T-helper 2 cell treated with Interferon-gamma antibody and Interleukin-4, amounts not matched to agents 100 ng/mL and 5 ng/mL, for 36 hours (primary cell): ENCODE results near the gene ADH6. TPM values are rescaled to one million over a fixed set of nuclear protein-coding genes. Genes with fewer than 3 reads are reported as not detected.
"Not testable (repeated sequence)": the region's sequence is repeated elsewhere in the genome, so short reads cannot be mapped to it uniquely, and the experiment has no call there.

Experiments used
- intact Hi-C: fragments of 100-400 bp; cut with micrococcal nuclease; formaldehyde crosslinking; loops from one replicate; pipeline ENCODE4 v1.15.1; 2023
- total RNA-seq: library from RNA; stranded (reverse); gene quantifications from 2 replicates; pipeline ENCODE4 v1.2.3, GENCODE V29; 2022

Gene ADH6
- total RNA-seq, 1 donor from 2014 or later: not detected

DNA sequence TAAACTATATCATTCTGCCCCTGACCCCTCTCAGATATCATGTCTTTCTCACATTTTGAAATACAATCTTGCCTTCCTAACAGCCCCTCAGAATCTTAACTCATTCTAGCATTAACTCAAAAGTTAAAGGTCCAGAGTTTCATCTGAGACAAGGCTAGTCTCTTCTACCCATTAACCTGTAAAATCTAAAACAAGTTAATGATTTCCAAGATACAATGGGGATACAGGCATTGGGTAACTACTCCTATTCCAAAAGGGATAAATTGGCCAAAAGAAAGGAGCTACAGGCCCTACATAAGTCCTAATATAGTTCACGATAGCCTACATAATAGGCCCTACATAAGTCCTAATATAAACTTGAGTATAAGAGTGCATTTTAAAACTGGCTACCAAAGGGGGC lies 18.9 kb downstream of the ADH6 start:
- intact Hi-C loops: no loop called here

DNA sequence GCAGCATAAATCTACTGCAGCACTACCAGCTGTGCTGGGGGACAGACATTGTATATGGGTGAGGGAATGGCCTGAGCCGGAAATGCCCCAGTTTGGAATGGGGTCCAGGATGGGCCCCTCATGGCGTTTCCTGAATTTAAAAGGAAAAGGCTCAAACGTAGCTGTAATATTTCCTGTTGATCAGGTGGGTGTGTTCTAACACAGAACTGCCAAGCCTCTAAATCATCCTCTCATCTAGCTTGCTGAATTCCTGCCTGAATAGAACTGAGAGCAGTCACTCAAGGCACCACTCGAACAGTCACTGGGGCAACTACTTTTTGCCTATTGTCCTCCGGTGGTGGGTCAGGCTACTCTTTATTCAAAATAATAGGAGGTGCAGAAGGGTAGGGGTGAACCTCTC lies 28.7 kb downstream of the ADH6 start:
- intact Hi-C loops: no loop called here

DNA sequence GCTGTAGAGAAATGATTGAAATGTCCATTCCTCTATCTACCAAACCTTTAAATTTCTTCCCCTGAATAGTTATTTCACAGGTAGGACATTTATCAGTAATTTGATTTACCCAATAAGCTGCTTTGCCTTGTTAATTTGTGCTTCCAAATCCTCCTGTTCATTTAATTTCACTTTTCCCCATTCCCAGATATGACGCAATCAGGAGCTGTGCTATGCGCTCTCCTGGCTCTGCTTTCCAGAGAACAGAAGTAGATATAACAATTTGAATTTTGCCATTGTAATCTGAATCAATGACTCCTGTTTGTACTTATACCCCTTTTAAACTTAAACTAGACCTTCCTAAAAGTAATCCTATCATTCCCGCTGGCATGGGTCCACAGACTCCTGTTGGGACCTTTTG lies 29.1 kb downstream of the ADH6 start:
- intact Hi-C loops: not testable (repeated sequence)

DNA sequence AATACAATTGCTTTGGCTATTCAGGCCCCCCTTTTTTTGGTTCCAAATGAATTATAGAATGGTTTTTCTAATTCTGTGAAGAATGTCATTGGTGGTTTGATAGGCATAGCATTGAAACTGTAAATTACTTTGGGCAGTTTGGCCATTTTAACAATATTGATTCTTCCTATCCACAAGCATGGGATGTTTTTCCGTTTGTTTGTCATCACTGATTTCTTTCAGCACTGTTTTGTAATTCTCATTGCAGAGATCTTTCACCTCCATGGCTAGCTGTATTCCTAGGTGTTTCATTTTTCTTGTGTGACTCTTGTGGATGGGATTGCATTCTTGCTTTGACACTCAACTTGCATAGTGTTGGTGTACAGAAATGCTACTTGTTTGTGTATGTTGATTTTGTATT lies 33.0 kb downstream of the ADH6 start:
- intact Hi-C loops: no loop called here

DNA sequence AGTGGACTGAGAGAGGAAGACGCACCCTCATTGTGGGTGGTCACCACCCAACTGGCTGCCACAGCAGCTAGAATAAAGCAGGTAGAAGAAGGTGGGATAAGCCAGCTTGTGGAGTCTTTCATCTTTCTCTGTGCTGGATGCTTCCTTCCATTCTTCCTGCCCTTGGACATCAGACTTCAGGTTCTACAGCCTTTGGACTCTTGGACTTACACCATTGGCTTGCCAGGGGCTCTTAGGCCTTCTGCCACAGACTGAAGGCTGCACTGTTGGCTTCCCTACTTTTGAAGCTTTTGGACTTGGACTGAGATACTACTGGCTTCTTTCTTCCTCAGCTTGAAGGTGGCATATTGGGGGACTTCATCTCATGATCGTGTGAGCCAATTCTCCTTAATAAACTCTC lies 33.5 kb downstream of the ADH6 start:
- intact Hi-C loops: no loop called here

DNA sequence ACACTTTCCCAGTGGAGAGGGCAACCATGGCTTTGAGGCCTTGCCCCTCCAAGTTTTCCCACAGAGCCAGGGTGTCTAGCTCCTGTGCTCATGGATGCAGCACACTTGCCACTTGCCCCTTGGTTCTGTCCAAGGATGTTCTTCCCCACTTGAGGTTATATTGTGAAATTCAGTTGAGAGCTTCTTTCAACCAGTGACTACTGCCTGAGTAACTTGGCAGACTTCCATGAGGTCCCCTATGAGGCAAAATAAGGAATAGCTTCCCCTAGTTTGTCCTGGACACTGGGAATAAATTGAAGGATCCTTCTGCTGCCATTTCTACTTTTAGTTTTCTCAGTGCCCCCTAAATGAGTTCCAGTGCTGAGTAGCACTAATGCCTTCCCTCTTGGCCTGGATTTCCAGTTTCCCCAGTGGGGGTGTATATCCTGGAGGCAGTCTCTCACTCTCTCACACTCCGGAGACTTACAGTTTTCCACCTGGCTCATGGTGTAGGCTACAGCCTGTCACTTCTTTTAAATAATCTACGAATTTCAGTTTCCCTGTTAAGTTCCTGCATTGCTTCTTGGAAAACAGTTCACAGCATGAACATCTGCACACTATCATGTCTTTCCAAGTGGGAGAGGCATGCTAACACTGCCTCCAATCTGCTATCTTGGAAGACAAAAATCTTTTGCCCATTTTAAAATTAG lies 38.5 kb downstream of the ADH6 start:
- intact Hi-C loops: no loop called here

DNA sequence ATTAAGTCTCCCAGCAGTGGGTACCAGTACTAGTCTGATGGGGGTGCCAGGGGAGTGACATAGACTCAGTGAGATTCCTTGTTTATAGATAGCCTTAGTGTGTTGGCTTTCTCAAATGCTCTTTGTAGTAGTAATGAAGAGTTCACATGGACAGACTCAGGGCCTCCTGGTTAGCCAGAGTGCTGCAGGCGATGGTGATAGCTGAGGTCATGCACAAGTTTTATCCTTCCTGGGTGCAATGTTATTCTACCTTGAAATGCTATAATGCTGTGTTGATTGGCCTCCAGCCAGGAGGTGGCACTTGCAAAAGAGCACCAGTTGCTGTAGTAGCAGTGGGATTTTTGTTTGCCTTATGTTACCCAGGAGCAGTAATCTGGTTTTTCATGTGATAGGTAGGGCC lies 39.4 kb downstream of the ADH6 start:
- intact Hi-C loops: no loop called here

DNA sequence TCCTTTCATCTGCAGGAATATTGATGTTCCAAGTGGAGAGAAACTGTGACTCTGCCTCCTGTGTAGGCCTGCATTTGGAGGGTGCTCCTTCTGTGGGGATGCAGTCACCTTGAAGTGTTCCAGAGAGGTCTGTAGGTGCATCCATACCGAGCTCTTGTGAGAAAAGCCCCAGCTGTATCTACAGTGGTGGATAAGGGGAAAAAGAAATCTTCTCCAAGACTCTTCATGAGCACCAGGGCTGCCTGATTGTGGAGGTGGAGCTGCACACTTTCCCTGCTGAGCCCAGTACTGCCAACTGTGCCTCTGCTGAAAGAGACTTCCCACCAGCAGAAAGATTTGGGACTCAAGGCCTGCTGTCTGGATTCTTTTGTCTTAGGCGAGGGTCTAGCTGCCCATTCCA lies 39.9 kb downstream of the ADH6 start:
- intact Hi-C loops: no loop called here

DNA sequence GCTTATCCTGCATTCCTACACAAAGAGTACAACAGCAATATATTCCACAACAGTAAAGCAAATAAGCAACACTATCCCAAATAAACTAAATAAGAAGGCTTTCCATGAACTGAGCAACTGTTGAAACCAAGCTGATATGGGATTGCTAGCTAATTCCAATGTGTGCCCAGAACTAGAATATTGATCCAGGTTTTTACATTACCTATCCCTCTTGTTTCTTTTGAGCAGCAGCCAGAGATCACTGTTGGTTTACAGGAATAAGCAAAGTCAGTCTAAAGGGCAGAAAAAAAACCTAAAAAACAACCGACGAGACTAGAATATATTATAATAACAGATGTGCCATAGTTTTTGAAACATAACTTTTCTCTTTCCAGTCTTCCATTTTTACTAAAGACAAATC lies 52.5 kb downstream of the ADH6 start:
- intact Hi-C loops: no loop called here

DNA sequence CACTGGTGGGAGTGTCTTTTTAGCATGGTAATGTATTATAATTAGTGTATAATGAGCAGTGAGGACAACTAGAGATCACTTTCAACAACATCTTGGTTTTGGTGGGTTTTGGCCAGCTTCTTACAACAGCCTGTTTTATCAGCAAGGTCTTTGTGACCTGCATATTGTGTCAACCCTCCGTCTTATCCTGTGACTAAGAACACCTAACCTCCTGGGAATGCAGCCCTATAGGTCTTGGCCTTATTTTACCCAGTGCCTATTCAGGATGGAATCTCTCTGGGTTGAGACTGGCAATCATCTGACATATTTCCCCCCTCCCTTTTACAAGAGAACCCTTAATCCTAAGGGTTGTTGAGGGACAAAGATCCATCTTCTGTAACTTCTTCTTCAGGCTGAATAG lies 53.1 kb downstream of the ADH6 start:
- intact Hi-C loops: no loop called here

DNA sequence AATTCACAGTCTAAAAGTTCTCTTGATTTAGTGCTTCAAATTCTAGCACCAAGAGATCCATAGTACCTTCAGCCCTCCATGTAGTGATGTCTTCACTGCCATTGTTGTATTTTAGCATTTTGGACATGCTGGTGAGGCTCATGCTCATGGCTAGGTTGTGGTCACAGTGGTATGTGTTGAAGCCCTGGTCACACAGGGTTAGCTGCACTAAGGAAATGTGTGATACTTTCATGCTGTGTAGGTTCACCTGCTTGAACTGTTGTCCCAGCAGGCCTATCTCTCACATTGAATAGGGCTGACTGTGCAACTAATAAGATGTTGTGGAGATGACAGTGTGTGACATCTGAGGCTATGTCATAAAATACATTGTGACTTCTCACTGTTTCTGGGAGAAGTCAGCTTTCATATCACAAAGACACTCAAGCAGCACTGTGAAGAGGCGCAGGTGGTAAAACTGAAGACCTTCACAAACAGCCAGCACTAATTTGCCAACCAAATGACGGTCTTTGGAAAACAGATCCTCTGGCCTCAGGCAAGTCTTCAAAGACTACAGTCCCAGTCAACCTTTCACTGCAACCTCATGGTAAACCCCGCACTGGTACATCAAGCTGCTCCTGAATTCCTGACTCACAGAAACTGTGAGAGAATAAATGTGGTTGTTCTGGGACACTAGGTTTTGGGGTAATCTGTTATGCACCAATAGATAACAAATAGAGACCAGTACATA lies 57.5 kb downstream of the ADH6 start:
- intact Hi-C loops: no loop called here

DNA sequence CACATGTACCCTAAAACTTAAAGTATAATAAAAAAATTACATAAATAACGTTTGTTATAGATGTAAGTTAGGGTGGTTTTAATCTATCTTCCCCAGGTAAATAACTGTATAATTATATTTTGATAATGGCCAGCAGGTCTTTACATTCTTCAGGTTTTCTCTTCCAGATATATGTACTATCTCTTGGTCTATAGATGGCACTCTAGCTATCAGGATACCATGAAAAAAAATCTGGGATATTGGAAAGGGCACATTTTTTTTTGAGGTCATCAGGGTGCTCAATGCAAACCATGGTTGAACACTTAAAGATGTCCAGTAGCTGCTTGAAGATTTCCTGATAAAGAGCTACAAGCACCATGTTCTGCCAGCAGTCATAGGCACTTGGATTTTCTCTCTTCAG lies 59.3 kb downstream of the ADH6 start:
- intact Hi-C loops: no loop called here

DNA sequence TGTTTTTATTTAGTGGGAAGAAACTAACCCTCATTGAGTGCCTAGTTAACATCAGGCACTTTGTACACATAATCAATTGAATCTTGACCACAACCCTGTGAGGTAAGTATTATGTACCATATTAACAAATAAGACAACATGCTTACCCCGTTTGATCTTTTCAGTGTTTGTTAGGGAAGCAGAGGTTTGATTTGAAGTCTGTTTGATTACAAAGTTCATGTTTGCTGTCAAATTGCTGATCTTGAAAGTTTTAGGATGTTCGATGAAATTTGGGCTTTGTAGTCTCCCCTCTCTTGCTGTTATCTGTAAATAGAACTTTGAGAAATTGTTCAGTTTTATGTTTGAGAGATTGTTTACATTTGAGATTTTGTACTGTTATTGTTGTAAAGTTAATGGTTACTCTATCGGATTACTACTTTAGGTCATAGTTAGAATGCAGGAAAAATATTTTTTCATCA lies 61.5 kb downstream of the ADH6 start:
- intact Hi-C loops: no loop called here

DNA sequence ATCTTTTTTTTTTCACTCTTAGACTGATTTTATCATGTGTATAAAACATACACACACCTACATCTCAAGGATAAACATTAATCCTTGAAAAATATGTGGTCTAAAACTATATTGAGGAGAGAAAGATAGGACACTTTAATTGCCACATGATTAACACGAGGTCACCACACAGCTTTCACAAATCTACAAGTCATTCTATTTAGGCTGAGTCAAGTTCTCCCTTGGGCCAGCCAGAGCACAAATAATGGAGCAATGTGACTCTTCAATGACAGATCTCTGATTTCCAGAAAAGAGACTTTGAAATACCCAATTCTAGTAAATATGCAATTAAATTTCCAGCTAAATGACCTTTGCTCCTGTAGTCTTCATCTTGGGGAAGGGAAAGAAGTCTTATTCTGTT lies 62.1 kb downstream of the ADH6 start:
- intact Hi-C loops: no loop called here

DNA sequence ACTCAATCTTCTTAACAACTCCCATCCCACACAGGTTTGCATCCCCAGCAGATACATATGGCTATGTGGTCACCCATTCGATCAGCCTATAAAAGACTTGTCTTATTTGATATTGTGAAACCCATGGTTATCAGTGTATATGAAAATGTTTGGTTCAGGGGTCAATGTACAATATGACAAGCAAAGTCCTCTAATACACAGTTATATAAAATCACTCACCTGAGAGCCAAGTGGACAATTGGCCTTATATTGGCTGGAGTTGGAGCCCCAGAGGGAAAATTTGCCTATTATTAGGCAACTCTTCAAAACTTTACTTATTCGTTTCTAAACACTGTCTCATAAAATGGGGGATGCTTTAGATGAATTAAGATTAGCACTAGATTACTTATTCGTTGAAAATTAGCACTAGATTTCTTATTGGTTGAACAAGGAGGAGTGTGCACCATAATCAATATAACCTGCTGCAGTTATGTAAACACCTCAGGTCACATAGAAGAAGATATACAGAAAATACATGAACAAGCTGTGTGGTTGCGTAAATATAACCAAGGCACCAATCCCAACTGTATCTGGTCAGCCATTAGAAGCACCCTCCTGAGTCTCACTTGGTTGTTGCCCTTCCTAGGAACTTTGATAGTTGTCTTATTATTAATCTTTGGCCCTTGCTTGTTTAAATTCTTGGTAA lies 64.2 kb downstream of the ADH6 start:
- intact Hi-C loops: no loop called here

Other genes with a start within 250 kb of the ADH6 start
- 55.7 and 62.0 TPM in 2 replicates for gene METAP1, start 223.5 kb downstream of the ADH6 start, total RNA-seq
- gene ADH5, start 130.5 kb downstream of the ADH6 start, total RNA-seq: 107 and 108 TPM in 2 replicates
- gene ADH4, start 74.9 kb downstream of the ADH6 start, total RNA-seq: not detected in 2 replicates
- gene ADH1A, start 71.7 kb upstream of the ADH6 start, total RNA-seq: not detected in 2 replicates
- gene ADH1B, start 102.2 kb upstream of the ADH6 start, total RNA-seq: not detected in 2 replicates
- not detected in 2 replicates for gene ADH1C, start 133.5 kb upstream of the ADH6 start, total RNA-seq
- not detected in 2 replicates for gene ADH7, start 216.1 kb upstream of the ADH6 start, total RNA-seq